AG04450 (cell line): ENCODE measurements around the gene SLC51A. TPM values are rescaled to one million over a fixed set of nuclear protein-coding genes. Genes with fewer than 3 reads are reported as not detected.

Experiments
- CTCF ChIA-PET: fragments of 300-600, 350-600 bp; formaldehyde crosslinking; extraction: SDS; loops from one replicate; lab custom pipeline; 2022; ENCODE audit warnings: antibody characterized with exemption, inconsistent platforms; lab: Charles Lee
- POLR2A ChIA-PET: fragments of 350-600 bp; formaldehyde crosslinking; extraction: SDS; loops from one replicate; lab custom pipeline; 2021; ENCODE audit warnings: antibody characterized with exemption, inconsistent platforms; lab: Yijun Ruan, JAX
- DNase-seq: peaks from one replicate; pipeline ENCODE4 v3.0.0-alpha.2; 2011; ENCODE audit warnings: low read depth, low spot score
- H3K27ac ChIP-seq: one replicate; pipeline ENCODE4 v1.5.1; 2012; ENCODE audit warnings: low read depth, low read length, control low read depth
- H3K27me3 ChIP-seq: one replicate; pipeline ENCODE4 v1.6.0; 2012; ENCODE audit warnings: low read length; ENCODE audit not compliant: control insufficient read depth, insufficient read depth
- H3K4me3 ChIP-seq: 2 replicates; pipeline ENCODE4 v1.5.1; 2011; ENCODE audit warnings: mild to moderate bottlenecking, low read depth, low read length, control low read depth
- H3K9me3 ChIP-seq: 2 replicates; pipeline ENCODE4 v1.5.1; 2012; ENCODE audit warnings: low read length; ENCODE audit not compliant: control insufficient read depth, insufficient read depth
- polyA plus RNA-seq: library from polyadenylated mRNA; depleted of rRNA; stranded (reverse); fragments of >200 nt; gene quantifications from 2 replicates; pipeline ENCODE4 v1.2.3, GENCODE V29; 2011
- TF ChIP-seq, protein P1 (sequence below): IDR thresholded peaks from 2 replicates; pipeline ENCODE4 v1.5.1; 2011; ENCODE audit warnings: low read depth, low read length, control low read depth, inconsistent platforms

Gene SLC51A
- polyA plus RNA-seq, 1 experiment: not detected

DNA sequence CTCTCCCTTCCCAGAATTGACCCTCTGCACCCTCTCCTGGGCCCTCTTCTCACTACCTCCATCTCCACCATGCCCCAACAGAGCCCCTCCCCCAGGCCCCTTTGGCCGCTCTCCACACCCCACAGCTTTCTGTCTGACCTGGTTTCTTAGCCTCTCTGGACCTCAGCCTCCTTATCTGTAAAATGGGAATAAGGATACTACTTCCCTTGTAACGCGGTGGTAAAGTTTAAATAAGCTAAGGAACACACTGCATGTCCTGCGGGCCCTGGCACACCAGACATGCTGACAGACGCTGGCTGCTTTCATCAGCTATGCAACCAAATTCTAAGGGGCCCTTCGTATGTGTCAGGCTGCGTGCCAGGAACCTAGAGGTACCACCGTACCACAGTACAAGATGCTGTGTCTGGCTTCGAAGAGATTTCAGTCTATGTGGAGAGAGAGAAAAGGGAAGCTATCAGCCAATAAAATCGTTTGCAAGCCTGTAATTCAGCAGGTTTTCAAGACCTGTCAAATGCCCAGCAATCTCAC, 777 bp upstream of the SLC51A start:
- POLR2A ChIA-PET: no interaction called here
- Histone ChIP-seq H3K27me3 (peaks cover 15% of the 10 kb centered on the region), H3K4me3 (no peak overlapping the region), H3K9me3 (no peaks in the 10 kb centered on the region; the same call in 1 of the 2 replicates), H3K27ac (no peak overlapping the region)
- CTCF ChIA-PET: interaction anchor here (0.9 kb wide), 1 partner anchor 142 kb away, joined by 3 read pairs; no protein-coding TSS in a partner anchor
- TF ChIP-seq, protein P1, sequence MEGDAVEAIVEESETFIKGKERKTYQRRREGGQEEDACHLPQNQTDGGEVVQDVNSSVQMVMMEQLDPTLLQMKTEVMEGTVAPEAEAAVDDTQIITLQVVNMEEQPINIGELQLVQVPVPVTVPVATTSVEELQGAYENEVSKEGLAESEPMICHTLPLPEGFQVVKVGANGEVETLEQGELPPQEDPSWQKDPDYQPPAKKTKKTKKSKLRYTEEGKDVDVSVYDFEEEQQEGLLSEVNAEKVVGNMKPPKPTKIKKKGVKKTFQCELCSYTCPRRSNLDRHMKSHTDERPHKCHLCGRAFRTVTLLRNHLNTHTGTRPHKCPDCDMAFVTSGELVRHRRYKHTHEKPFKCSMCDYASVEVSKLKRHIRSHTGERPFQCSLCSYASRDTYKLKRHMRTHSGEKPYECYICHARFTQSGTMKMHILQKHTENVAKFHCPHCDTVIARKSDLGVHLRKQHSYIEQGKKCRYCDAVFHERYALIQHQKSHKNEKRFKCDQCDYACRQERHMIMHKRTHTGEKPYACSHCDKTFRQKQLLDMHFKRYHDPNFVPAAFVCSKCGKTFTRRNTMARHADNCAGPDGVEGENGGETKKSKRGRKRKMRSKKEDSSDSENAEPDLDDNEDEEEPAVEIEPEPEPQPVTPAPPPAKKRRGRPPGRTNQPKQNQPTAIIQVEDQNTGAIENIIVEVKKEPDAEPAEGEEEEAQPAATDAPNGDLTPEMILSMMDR: no peak
- DNase-seq: no peak

DNA sequence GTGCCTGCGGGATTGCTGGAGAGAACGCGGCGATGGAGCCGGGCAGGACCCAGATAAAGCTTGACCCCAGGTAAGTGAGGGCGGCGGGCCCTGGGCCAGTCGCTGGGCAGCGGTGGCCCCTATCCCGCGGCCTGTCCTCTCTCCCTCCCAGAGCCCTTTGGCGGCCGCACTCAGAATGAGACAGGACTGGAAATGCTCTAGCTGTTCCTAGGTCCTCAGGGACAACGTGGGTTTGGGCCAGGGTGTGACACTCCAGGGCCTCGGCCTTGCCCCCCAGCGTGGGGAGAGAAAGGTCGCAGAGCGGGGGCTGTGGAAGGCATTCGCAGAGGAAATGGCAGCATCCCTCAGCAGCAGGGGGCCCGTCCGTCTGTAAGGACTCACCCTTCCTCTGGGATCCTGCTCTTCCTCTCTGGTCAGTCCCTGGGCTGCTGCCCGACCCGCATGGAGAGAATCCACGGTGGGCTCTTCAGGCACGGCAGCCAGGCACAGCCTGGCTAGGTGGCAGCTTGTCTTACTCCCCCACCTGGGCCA, 412 bp downstream of the SLC51A start:
- H3K27ac ChIP-seq: no peak overlapping the region
- TF ChIP-seq, protein P1: no peak
- CTCF ChIA-PET: no interaction called here
- H3K9me3 ChIP-seq: no peaks in the 10 kb centered on the region; the same call in 1 of the 2 replicates
- H3K27me3 ChIP-seq: peaks cover 15% of the 10 kb centered on the region
- DNase-seq: no peak
- POLR2A ChIA-PET: no interaction called here
- no peak overlapping the region for H3K4me3 ChIP-seq

DNA sequence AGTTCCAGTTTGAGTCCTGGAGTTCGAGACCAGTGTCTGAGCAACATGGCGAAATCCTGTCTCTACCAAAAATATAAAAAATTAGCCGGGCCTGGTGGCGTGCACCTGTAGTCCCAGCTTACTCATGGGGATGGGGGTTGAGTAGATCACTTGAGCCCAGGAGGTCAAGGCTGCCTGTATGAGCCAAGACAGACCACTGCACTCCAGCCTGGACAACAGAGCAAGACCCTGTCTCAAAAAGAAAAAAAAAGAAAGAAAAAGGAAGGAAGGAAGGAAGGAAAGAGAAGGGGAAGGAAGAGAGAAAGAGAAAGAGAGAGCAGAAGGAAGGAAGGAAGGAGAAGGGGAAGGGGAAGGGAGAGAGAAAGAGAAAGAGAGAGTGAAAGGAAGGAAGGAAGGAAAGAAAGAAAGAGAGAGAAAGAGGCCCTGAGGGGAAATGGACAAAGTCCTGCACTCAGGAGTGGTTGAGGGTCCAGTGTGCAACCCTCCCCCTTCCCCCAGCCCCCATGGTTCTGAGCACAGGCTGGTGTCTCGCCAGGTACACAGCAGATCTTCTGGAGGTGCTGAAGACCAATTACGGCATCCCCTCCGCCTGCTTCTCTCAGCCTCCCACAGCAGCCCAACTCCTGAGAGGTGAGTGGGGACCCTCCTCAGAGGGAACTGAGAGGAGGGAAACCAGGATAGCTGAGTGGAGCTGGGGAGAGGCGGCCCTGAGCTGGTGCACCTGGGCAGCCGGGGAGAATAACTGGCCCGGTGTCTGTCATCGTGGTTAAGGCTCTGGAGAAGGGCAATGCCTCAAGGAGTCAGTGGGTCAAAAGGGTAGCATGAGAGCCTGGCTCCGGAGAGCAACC, 1.2 kb downstream of the SLC51A start:
- Histone ChIP-seq H3K9me3 (no peaks in the 10 kb centered on the region; the same call in 1 of the 2 replicates), H3K4me3 (no peak overlapping the region), H3K27ac (no peak overlapping the region), H3K27me3 (peaks cover 15% of the 10 kb centered on the region)
- DNase-seq: no peak
- TF ChIP-seq, protein P1: no peak
- CTCF ChIA-PET: no interaction called here
- POLR2A ChIA-PET: no interaction called here

DNA sequence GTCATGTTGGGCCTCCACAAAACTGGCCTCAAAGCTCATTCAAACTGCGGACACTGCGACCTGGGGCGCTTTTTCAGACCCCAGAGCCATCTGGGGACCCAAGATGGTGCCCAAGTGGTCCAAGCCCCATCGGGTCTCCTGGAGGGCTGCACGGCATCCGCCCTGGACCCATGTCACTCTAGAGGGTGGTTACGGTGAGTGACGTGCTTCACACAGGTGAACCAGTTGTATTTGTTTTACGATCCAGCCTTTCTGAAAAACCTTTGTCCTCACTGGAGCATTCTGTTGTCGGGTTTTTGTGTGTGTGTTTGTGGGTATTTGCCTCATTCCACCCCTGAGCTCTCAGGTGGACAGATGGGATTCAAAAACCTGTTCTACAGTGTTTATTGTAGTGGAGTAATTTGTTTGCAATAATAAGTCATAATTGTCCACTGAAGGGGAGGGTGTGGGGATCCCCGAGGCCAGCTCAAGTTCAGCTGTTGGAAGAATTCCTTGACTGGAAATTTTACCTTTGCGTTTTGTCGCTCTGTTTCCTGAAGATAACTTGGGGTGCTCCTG, 1.9 kb downstream of the SLC51A start:
- TF ChIP-seq, protein P1: no peak
- ChIA-PET CTCF (interaction anchor here (1.6 kb wide), 1 partner anchor 36 kb away, joined by 3 read pairs; no protein-coding TSS in a partner anchor), POLR2A (no interaction called here)
- Histone ChIP-seq H3K27ac (no peak overlapping the region), H3K9me3 (no peaks in the 10 kb centered on the region; the same call in 1 of the 2 replicates), H3K27me3 (peaks cover 19% of the 10 kb centered on the region), H3K4me3 (no peak overlapping the region)
- no peak for DNase-seq
